K562 treated with DMSO at 1 percent for 4 hours (cell line): ENCODE data around the gene CFC1B. TPM values are rescaled to one million over a fixed set of nuclear protein-coding genes. Genes with fewer than 3 reads are reported as not detected.

ENCODE experiments used
- total RNA-seq: library from RNA; unstranded; fragments of 300-600 nt; gene quantifications from 2 replicates; pipeline ENCODE4 v1.2.3, GENCODE V29; 2022; ENCODE audit not compliant: insufficient read depth

CFC1B gene
- total RNA-seq: not detected in 2 replicates

DNA sequence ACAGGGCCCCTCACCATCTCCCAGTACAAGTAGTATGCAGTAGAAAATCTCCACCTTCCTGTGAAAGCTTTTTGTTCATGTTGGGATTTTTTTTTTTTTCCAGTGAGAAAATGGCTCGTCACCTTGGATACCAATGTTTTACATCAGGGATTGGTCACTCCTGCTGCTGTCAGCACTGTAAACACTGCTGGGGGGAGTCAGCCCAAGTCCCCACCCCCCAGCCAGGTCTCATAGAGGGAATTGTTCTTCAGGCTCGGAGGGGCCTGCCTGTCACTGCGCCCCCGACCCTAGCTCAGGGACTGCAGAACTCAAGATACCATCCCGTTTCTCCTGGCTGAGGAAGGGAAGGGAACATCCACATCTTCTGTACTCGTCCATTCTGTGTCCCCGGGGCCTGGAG, at the start of gene CFC1B:
TSS of gene CFC1B (plus strand) at position 231 of the 400 bp plus-strand sequence. CDS start 263 bp downstream, outside the sequence.

DNA sequence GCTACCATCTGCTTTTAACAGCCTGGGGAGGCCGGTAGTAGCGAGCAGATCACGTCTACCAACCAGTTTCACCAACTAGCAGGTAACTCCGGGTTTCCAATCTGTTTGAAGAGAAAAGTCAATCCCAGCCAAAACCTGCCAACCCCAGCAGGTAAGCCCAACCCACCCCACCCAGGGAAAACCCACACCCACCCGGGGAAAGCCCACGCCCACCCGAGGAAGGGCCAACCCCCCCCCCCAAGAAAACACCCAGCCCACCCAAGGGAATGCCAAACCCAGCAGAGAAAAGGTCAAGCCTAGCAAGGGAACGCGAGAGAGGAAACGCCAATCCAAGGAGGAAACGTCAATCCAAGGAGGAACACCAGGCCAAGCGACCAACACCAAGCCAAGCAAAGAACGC, 11.8 kb upstream of the CFC1B start, which contains the start of gene POTEI:
TSS of gene POTEI (minus strand) at position 101 of the 400 bp plus-strand sequence. CDS start at position 8, 93 bp downstream.

Other genes with a start within 250 kb of the CFC1B start
- gene IMP4, start 178.3 kb upstream of the CFC1B start, total RNA-seq: 78.1 and 85.6 TPM in 2 replicates
- 27.7 and 32.5 TPM in 2 replicates for gene PTPN18, start 165.2 kb upstream of the CFC1B start, total RNA-seq
- gene POTEI, start 11.9 kb upstream of the CFC1B start, total RNA-seq: not detected in 2 replicates
- not detected in 2 replicates for gene CFC1, start 78.4 kb downstream of the CFC1B start, total RNA-seq
- gene POTEJ, start 90.2 kb downstream of the CFC1B start, total RNA-seq: not detected in 2 replicates
- gene GPR148, start 207.8 kb downstream of the CFC1B start, total RNA-seq: not detected in 2 replicates
- not detected in 2 replicates for gene AMER3, start 234.3 kb downstream of the CFC1B start, total RNA-seq